ENCODE results near the gene NT5C1A.

NT5C1A gene

GRCh38 chr1:39633422-39633821 lies 38.5 kb downstream of the NT5C1A start:
- DNase-seq = no peak

- no peak for DNase-seq
These were observed 39.1 kb downstream of the NT5C1A start for GRCh38 chr1:39632682-39633417.

- DNase-seq = no peak
These were observed 39.6 kb downstream of the NT5C1A start for GRCh38 chr1:39632323-39632681.

- no peak for DNase-seq
These were observed 40.3 kb downstream of the NT5C1A start for GRCh38 chr1:39631361-39632322.

GRCh38 chr1:39628807-39629350 lies 43.0 kb downstream of the NT5C1A start:
- no peak for DNase-seq

GRCh38 chr1:39626646-39627045 lies 45.3 kb downstream of the NT5C1A start:
- DNase-seq = no peak

GRCh38 chr1:39625462-39626273 lies 46.2 kb downstream of the NT5C1A start:
- DNase-seq = no peak

- no peak for DNase-seq
These were observed 46.9 kb downstream of the NT5C1A start for GRCh38 chr1:39625009-39625408.

- no peak for DNase-seq
These were observed 48.9 kb downstream of the NT5C1A start for GRCh38 chr1:39623053-39623452.

- no peak for DNase-seq
These were observed 49.5 kb downstream of the NT5C1A start for GRCh38 chr1:39622427-39622826.

- DNase-seq = no peak
These were observed 51.2 kb downstream of the NT5C1A start for GRCh38 chr1:39620659-39621165.

- DNase-seq = no peak
These were observed 54.3 kb downstream of the NT5C1A start for GRCh38 chr1:39617488-39618049.

GRCh38 chr1:39615086-39615673 lies 56.7 kb downstream of the NT5C1A start:
- peak; percentile 63 for DNase-seq

GRCh38 chr1:39614488-39614887 lies 57.4 kb downstream of the NT5C1A start:
- no peak for DNase-seq

- no peak for DNase-seq
These were observed 58.7 kb downstream of the NT5C1A start for GRCh38 chr1:39613250-39613649.

GRCh38 chr1:39609618-39610331 lies 62.1 kb downstream of the NT5C1A start:
- peak; percentile 36 for DNase-seq

All from NCI-H1436 (cell line).